ENCODE data around the gene HECTD1. TPM values are rescaled to one million over a fixed set of nuclear protein-coding genes. Genes with fewer than 3 reads are reported as not detected.

The HECTD1 gene
- total RNA-seq, 1 experiment from 2014 or later, result 138 TPM

DNA sequence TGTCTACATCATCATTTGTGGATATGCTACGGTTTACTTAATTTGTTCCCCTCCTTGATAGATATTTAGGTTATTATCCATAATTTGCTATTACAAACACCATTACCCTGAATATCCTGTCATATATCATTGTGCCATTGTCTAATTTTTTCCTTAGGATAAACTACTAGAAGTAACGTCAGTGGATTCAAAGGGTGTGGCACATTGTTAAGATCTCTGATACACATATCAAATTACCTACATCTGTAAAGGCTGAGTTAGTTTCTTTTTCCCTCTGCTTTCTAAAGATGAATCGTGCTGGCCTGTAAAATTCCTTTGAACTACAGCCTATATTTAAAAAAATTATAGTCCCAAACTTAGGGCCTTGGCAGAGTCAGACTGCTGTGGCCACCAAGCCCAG is 127.5 kb downstream of the HECTD1 start:
- POLR2A ChIA-PET (ENCODE audit: low non-redundant PET), result no interaction called here

DNA sequence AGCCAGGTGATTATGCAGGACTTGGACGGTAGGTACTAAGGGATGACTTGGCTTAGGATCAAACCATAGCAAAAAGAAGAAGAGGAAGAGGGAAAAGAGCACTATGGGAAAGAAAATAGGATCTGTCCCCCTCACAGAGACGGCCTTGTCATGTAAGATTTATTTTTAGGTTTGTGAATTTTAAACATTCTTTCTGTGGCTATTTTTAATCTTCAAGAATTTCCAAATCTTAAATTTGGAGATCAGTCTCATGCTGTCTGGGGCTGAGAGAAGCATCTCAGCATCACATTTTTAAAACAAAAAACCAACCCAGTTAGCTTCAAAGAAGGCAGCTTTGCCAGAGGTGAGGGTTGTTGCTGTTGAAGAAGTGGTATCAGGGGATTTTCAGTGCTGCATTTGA is 128.8 kb downstream of the HECTD1 start:
- Histone ChIP-seq H3K4me3 (ENCODE audit: low read depth, low read length, poor library complexity, severe bottlenecking) (no peak overlapping the region), H3K9me3 (ENCODE audit: low read depth, low read length, poor library complexity, severe bottlenecking) (no peaks in the 10 kb centered on the region), H3K36me3 (ENCODE audit: insufficient read depth, low read length, poor library complexity, severe bottlenecking) (no peaks in the 10 kb centered on the region), H3K4me1 (ENCODE audit: insufficient read depth, low read length, poor library complexity, severe bottlenecking) (no peaks in the 10 kb centered on the region), H3K27me3 (replicated peaks; ENCODE audit: insufficient read depth, low read depth, low read length, poor library complexity) (no peaks in the 10 kb centered on the region), H3K27ac (ENCODE audit: low read depth, low read length, poor library complexity, severe bottlenecking) (no peak overlapping the region)
- no peak for DNase-seq (ENCODE audit: low spot score)
- CTCF ChIA-PET, result no interaction called here
- no TSS peak for BruUV-seq (replicated peaks)
- intact Hi-C loops (cut with micrococcal nuclease; ENCODE audit: unreplicated experiment), result no loop called here
- POLR2A ChIA-PET (ENCODE audit: low non-redundant PET), result no interaction called here
- TF ChIP-seq, protein P1, sequence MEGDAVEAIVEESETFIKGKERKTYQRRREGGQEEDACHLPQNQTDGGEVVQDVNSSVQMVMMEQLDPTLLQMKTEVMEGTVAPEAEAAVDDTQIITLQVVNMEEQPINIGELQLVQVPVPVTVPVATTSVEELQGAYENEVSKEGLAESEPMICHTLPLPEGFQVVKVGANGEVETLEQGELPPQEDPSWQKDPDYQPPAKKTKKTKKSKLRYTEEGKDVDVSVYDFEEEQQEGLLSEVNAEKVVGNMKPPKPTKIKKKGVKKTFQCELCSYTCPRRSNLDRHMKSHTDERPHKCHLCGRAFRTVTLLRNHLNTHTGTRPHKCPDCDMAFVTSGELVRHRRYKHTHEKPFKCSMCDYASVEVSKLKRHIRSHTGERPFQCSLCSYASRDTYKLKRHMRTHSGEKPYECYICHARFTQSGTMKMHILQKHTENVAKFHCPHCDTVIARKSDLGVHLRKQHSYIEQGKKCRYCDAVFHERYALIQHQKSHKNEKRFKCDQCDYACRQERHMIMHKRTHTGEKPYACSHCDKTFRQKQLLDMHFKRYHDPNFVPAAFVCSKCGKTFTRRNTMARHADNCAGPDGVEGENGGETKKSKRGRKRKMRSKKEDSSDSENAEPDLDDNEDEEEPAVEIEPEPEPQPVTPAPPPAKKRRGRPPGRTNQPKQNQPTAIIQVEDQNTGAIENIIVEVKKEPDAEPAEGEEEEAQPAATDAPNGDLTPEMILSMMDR (conservative IDR thresholded peaks at IDR 0.05; ENCODE audit: low read depth, low read length), result no peak
- no peak for TF ChIP-seq EZH2 (IDR thresholded peaks at IDR 0.05; ENCODE audit: borderline replicate concordance, low read depth, low read length, poor library complexity, severe bottlenecking)

More for the DNA sequence above, 127.5 kb downstream of the HECTD1 start:
- Histone ChIP-seq H3K36me3 (ENCODE audit: insufficient read depth, low read length, poor library complexity, severe bottlenecking) (no peaks in the 10 kb centered on the region), H3K4me1 (ENCODE audit: insufficient read depth, low read length, poor library complexity, severe bottlenecking) (no peaks in the 10 kb centered on the region), H3K27me3 (replicated peaks; ENCODE audit: insufficient read depth, low read depth, low read length, poor library complexity) (no peaks in the 10 kb centered on the region), H3K4me3 (ENCODE audit: low read depth, low read length, poor library complexity, severe bottlenecking) (no peak overlapping the region), H3K27ac (ENCODE audit: low read depth, low read length, poor library complexity, severe bottlenecking) (no peak overlapping the region), H3K9me3 (ENCODE audit: low read depth, low read length, poor library complexity, severe bottlenecking) (no peaks in the 10 kb centered on the region)
- intact Hi-C loops (cut with micrococcal nuclease; ENCODE audit: unreplicated experiment), result loop anchor here (10.0 kb wide), 2 partner anchors 195 to 425 kb away; no protein-coding TSS in a partner anchor
- no peak for DNase-seq (ENCODE audit: low spot score)
- TF ChIP-seq EZH2 (IDR thresholded peaks at IDR 0.05; ENCODE audit: borderline replicate concordance, low read depth, low read length, poor library complexity, severe bottlenecking), result no peak
- TF ChIP-seq, protein P1 (conservative IDR thresholded peaks at IDR 0.05; ENCODE audit: low read depth, low read length), result no peak
- no TSS peak for BruUV-seq (replicated peaks)
- CTCF ChIA-PET, result no interaction called here

DNA sequence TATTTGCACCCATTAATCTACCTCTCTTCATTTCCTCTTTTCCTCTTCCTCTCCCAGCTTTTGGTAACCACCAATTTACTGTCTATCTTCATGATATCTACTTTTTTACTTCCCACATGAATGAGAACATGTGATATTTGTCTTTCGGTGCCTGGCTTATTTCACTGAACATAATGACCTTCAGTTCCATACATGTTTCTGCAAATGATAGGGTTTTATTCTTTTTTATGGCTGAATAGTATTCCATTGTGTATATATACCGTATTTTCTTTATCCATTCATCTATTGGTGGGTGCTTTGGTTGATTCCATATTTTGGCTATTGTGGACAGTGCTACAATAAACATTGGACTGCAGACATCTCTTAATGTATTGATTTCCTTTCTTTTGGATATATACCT is 132.4 kb downstream of the HECTD1 start:
- no TSS peak for BruUV-seq (replicated peaks)
- POLR2A ChIA-PET (ENCODE audit: low non-redundant PET), result no interaction called here
- no peak for DNase-seq (ENCODE audit: low spot score)

More for the DNA sequence above, 132.4 kb downstream of the HECTD1 start:
- H3K27ac ChIP-seq (ENCODE audit: low read depth, low read length, poor library complexity, severe bottlenecking), result no peak overlapping the region
- CTCF ChIA-PET, result no interaction called here
- H3K9me3 ChIP-seq (ENCODE audit: low read depth, low read length, poor library complexity, severe bottlenecking), result no peaks in the 10 kb centered on the region
- H3K36me3 ChIP-seq (ENCODE audit: insufficient read depth, low read length, poor library complexity, severe bottlenecking), result no peaks in the 10 kb centered on the region
- H3K4me1 ChIP-seq (ENCODE audit: insufficient read depth, low read length, poor library complexity, severe bottlenecking), result no peaks in the 10 kb centered on the region
- no peak overlapping the region for H3K4me3 ChIP-seq (ENCODE audit: low read depth, low read length, poor library complexity, severe bottlenecking)
- no peak for TF ChIP-seq EZH2 (IDR thresholded peaks at IDR 0.05; ENCODE audit: borderline replicate concordance, low read depth, low read length, poor library complexity, severe bottlenecking)
- TF ChIP-seq, protein P1 (conservative IDR thresholded peaks at IDR 0.05; ENCODE audit: low read depth, low read length), result no peak
- no peaks in the 10 kb centered on the region for H3K27me3 ChIP-seq (replicated peaks; ENCODE audit: insufficient read depth, low read depth, low read length, poor library complexity)
- intact Hi-C loops (cut with micrococcal nuclease; ENCODE audit: unreplicated experiment), result no loop called here
